ENCODE data around the gene METRN. TPM values are rescaled to one million over a fixed set of nuclear protein-coding genes. Genes with fewer than 3 reads are reported as not detected.

METRN gene
- polyA plus RNA-seq, 1 donor (not counting 4 experiments of a cell fraction or from before 2014, with no cell fraction given): 42.1 TPM

DNA sequence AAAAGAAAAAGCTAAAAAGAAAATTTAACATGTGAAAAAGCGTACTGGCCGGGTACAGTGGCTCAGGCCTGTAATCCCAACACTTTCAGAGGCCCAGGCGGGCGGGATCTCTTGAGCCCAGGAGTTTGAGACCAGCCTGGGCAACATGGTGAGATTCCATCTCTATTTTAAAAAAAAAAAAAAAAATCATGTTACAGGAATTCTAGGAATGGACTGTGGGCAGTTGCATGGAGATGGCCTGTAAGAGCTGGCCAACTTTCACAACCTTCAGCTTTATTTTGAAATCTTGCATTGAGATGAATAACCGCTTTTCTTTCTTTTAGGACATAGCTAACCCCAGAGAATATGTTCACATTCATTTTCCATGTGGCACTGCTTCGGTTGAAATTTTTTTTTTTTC lies 34.1 kb downstream of the METRN start:
- no peaks in the 10 kb centered on the region for H3K9me1 ChIP-seq (ENCODE audit: control insufficient read depth, extremely low read depth, insufficient read depth, low read length)
- peaks cover under 1% of the 10 kb centered on the region for H3K4me1 ChIP-seq (ENCODE audit: control insufficient read depth, extremely low read depth, insufficient read depth, low read length)
- no peak overlapping the region for H3K4me2 ChIP-seq (ENCODE audit: control insufficient read depth, extremely low read depth, insufficient read depth, low read depth, low read length)
- H4K20me1 ChIP-seq (ENCODE audit: control insufficient read depth, extremely low read depth, insufficient read depth, low read length): no peaks in the 10 kb centered on the region
- H3K27ac ChIP-seq (ENCODE audit: control insufficient read depth, insufficient read depth, low read length): no peak overlapping the region
- H3K4me3 ChIP-seq (ENCODE audit: control insufficient read depth in 2 of 3, extremely low read depth in 1 of 3, insufficient read depth in 2 of 3, low read depth in 1 of 3, low read length in 3 of 3): no peak overlapping the region
- TF ChIP-seq, protein P1, sequence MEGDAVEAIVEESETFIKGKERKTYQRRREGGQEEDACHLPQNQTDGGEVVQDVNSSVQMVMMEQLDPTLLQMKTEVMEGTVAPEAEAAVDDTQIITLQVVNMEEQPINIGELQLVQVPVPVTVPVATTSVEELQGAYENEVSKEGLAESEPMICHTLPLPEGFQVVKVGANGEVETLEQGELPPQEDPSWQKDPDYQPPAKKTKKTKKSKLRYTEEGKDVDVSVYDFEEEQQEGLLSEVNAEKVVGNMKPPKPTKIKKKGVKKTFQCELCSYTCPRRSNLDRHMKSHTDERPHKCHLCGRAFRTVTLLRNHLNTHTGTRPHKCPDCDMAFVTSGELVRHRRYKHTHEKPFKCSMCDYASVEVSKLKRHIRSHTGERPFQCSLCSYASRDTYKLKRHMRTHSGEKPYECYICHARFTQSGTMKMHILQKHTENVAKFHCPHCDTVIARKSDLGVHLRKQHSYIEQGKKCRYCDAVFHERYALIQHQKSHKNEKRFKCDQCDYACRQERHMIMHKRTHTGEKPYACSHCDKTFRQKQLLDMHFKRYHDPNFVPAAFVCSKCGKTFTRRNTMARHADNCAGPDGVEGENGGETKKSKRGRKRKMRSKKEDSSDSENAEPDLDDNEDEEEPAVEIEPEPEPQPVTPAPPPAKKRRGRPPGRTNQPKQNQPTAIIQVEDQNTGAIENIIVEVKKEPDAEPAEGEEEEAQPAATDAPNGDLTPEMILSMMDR (optimal IDR thresholded peaks at IDR 0.05 in 1 of 3, IDR thresholded peaks at IDR 0.05 in 1 of 3, conservative IDR thresholded peaks at IDR 0.05 in 1 of 3; ENCODE audit: extremely low read depth in 1 of 3, insufficient read depth in 2 of 3, low read length in 3 of 3): no peak
- no peak for TF ChIP-seq EZH2 (IDR thresholded peaks at IDR 0.05; ENCODE audit: low read length)
- no peak overlapping the region for H2AFZ ChIP-seq (ENCODE audit: control insufficient read depth, low read length)
- H3K9me3 ChIP-seq (ENCODE audit: control insufficient read depth, low read depth, low read length): no peaks in the 10 kb centered on the region
- H3K9ac ChIP-seq (ENCODE audit: control insufficient read depth, extremely low read depth, insufficient read depth, low read length): no peak overlapping the region
- dilution Hi-C loops (cut with MboI; ENCODE audit: extremely low pct_ligation_motif_present, low sequenced_read_pairs): no loop called here
- no peaks in the 10 kb centered on the region for H3K36me3 ChIP-seq (ENCODE audit: control insufficient read depth in 2 of 2, extremely low read depth in 1 of 2, insufficient read depth in 2 of 2, low read length in 2 of 2)
- FAIRE-seq: no peak
- no peak for DNase-seq (ENCODE audit: low read depth, low spot score)
- peaks cover 9% of the 10 kb centered on the region for H3K27me3 ChIP-seq (ENCODE audit: control insufficient read depth, extremely low read depth, insufficient read depth, low read length)
- H3K79me2 ChIP-seq (ENCODE audit: control insufficient read depth, insufficient read depth, low read length): no peaks in the 10 kb centered on the region

GRCh38 chr16:750485-750884 lies 35.6 kb downstream of the METRN start:
- Histone ChIP-seq H3K9ac (ENCODE audit: control insufficient read depth, extremely low read depth, insufficient read depth, low read length) (no peak overlapping the region), H3K4me2 (ENCODE audit: control insufficient read depth, extremely low read depth, insufficient read depth, low read depth, low read length) (no peak overlapping the region), H3K4me1 (ENCODE audit: control insufficient read depth, extremely low read depth, insufficient read depth, low read length) (peaks cover 2% of the 10 kb centered on the region), H3K36me3 (ENCODE audit: control insufficient read depth in 2 of 2, extremely low read depth in 1 of 2, insufficient read depth in 2 of 2, low read length in 2 of 2) (no peaks in the 10 kb centered on the region), H3K27me3 (ENCODE audit: control insufficient read depth, extremely low read depth, insufficient read depth, low read length) (peaks cover 9% of the 10 kb centered on the region), H4K20me1 (ENCODE audit: control insufficient read depth, extremely low read depth, insufficient read depth, low read length) (no peaks in the 10 kb centered on the region), H3K9me1 (ENCODE audit: control insufficient read depth, extremely low read depth, insufficient read depth, low read length) (no peaks in the 10 kb centered on the region), H3K27ac (ENCODE audit: control insufficient read depth, insufficient read depth, low read length) (no peak overlapping the region), H3K9me3 (ENCODE audit: control insufficient read depth, low read depth, low read length) (no peaks in the 10 kb centered on the region), H2AFZ (ENCODE audit: control insufficient read depth, low read length) (no peak overlapping the region), H3K4me3 (ENCODE audit: control insufficient read depth in 2 of 3, extremely low read depth in 1 of 3, insufficient read depth in 2 of 3, low read depth in 1 of 3, low read length in 3 of 3) (no peak overlapping the region), H3K79me2 (ENCODE audit: control insufficient read depth, insufficient read depth, low read length) (no peaks in the 10 kb centered on the region)
- no peak for DNase-seq (ENCODE audit: low read depth, low spot score)
- TF ChIP-seq, protein P1 (optimal IDR thresholded peaks at IDR 0.05 in 1 of 3, IDR thresholded peaks at IDR 0.05 in 1 of 3, conservative IDR thresholded peaks at IDR 0.05 in 1 of 3; ENCODE audit: extremely low read depth in 1 of 3, insufficient read depth in 2 of 3, low read length in 3 of 3): no peak
- no peak for TF ChIP-seq EZH2 (IDR thresholded peaks at IDR 0.05; ENCODE audit: low read length)
- FAIRE-seq: no peak
- dilution Hi-C loops (cut with MboI; ENCODE audit: extremely low pct_ligation_motif_present, low sequenced_read_pairs): no loop called here
